ENCODE measurements around the gene DAPL1. TPM values are rescaled to one million over a fixed set of nuclear protein-coding genes. Genes with fewer than 3 reads are reported as not detected.
A peak's percentile ranks its signal among the peaks of the same experiment; 100 is the strongest.

Gene DAPL1
- total RNA-seq, 4 donors from 2014 or later = 1.5 TPM; not detected in 3

GRCh38 chr2:158753641-158754611, 41.2 kb upstream of the DAPL1 start:
- ATAC-seq (ENCODE audit: low FRiP score) (peak; percentile 85), DNase-seq (ENCODE audit: low spot score) (no peak)

GRCh38 chr2:158755310-158756087, 39.6 kb upstream of the DAPL1 start:
- DNase-seq (ENCODE audit: low spot score) (no peak), ATAC-seq (ENCODE audit: low FRiP score) (no peak)
- TF ChIP-seq CTCF (IDR thresholded peaks at IDR 0.05) = no peak

More at GRCh38 chr2:158753641-158754611, 41.2 kb upstream of the DAPL1 start:
- peak in 1 of 3 donors; percentile 56 for TF ChIP-seq CTCF (IDR thresholded peaks at IDR 0.05)

- no peak for TF ChIP-seq CTCF (IDR thresholded peaks at IDR 0.05)
Observed at GRCh38 chr2:158756331-158756730, 38.8 kb upstream of the DAPL1 start.

GRCh38 chr2:158756976-158757375, 38.1 kb upstream of the DAPL1 start:
- no peak for TF ChIP-seq CTCF (IDR thresholded peaks at IDR 0.05)
- DNase-seq (ENCODE audit: low spot score) = no peak
- no peak for ATAC-seq (ENCODE audit: low FRiP score)

More at GRCh38 chr2:158756331-158756730, 38.8 kb upstream of the DAPL1 start:
- no peak for DNase-seq (ENCODE audit: low spot score)
- ATAC-seq (ENCODE audit: low FRiP score) = no peak

GRCh38 chr2:158760887-158761286, 34.2 kb upstream of the DAPL1 start:
- ATAC-seq (ENCODE audit: low FRiP score) (no peak), DNase-seq (ENCODE audit: low spot score) (no peak)
- no peak for TF ChIP-seq CTCF (IDR thresholded peaks at IDR 0.05)

- no peak for TF ChIP-seq CTCF (IDR thresholded peaks at IDR 0.05)
- no peak for DNase-seq (ENCODE audit: low spot score)
- no peak for ATAC-seq (ENCODE audit: low FRiP score)
Observed at GRCh38 chr2:158761621-158762020, 33.5 kb upstream of the DAPL1 start.
